SK-N-SH (cell line): ENCODE data around the gene PSMB5.

Experiments used
- EZH2phosphoT487 ChIP-seq: fragments of 200-600 bp; sonication (generic); IDR thresholded peaks from 2 replicates; pipeline ENCODE4 v1.6.1; 2017; ENCODE audit warnings: low read depth, mixed run types, mild to moderate bottlenecking, antibody characterized with exemption, moderate library complexity, borderline replicate concordance
- GATA2 ChIP-seq: sonication (generic); formaldehyde crosslinking; IDR thresholded peaks from 2 replicates; pipeline ENCODE4 v1.5.0; 2020; ENCODE audit warnings: mild to moderate bottlenecking, missing genetic modification reagents
- MEF2A ChIP-seq: IDR thresholded peaks from 2 replicates; pipeline ENCODE4 v1.4.0; 2012; ENCODE audit warnings: low read depth, borderline replicate concordance
- MXI1 ChIP-seq: IDR thresholded peaks from 2 replicates; pipeline ENCODE4 v1.6.1; 2012; ENCODE audit warnings: mild to moderate bottlenecking, low read depth, low read length, improper control_type of control experiment
- RFX5 ChIP-seq: IDR thresholded peaks from 2 replicates; pipeline ENCODE4 v1.6.1; 2012; ENCODE audit warnings: mild to moderate bottlenecking, improper control_type of control experiment, low read length
- TCF12 ChIP-seq: IDR thresholded peaks from 2 replicates; pipeline ENCODE4 v1.4.0; 2012
- YY1 ChIP-seq: IDR thresholded peaks from 2 replicates; pipeline ENCODE4 v1.4.0; 2012; ENCODE audit warnings: low read depth, mild to moderate bottlenecking
- TF ChIP-seq, protein P1 (sequence below): fragments of 200-600 bp; sonication (generic); IDR thresholded peaks from 2 replicates; pipeline ENCODE4 v1.6.1; 2017; ENCODE audit warnings: antibody characterized with exemption, mild to moderate bottlenecking, moderate library complexity
- TF ChIP-seq, protein P2 (sequence below): IDR thresholded peaks from 2 replicates; pipeline ENCODE4 v1.6.1; 2012; ENCODE audit warnings: mild to moderate bottlenecking, low read depth, low read length, moderate library complexity
- TF ChIP-seq, protein P3 (sequence below): IDR thresholded peaks from 2 replicates; pipeline ENCODE4 v1.4.0; 2012; ENCODE audit warnings: low read depth, borderline replicate concordance
- TF ChIP-seq, protein P4 (sequence below): IDR thresholded peaks from 2 replicates; pipeline ENCODE4 v1.4.0; 2012; ENCODE audit warnings: low read depth

DNA sequence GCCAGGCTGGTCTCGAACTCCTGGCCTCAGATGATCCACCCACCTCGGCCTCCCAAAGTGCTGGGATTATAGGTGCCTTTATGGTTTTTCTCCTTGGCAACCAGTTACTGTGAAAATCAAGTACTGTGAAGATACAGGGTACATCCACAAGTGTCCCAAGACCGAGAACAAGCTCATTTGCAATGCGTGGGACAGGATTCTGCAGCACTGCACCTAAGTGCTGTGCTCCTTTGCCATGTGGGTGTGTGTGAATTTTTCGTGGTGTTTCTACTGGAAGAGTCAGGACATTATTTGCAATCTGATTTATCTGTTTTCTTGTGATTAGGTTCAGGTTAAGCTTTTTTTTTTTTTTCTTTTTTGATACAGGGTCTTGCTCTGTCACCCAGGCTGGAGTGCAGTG, 17.6 kb downstream of the PSMB5 start:
- TF ChIP-seq YY1 (no peak), MXI1 (no peak), GATA2 (CRISPR knock-in tag) (no peak), RFX5 (no peak), MEF2A (no peak), EZH2phosphoT487 (no peak), TCF12 (no peak)
- TF ChIP-seq, protein P1, sequence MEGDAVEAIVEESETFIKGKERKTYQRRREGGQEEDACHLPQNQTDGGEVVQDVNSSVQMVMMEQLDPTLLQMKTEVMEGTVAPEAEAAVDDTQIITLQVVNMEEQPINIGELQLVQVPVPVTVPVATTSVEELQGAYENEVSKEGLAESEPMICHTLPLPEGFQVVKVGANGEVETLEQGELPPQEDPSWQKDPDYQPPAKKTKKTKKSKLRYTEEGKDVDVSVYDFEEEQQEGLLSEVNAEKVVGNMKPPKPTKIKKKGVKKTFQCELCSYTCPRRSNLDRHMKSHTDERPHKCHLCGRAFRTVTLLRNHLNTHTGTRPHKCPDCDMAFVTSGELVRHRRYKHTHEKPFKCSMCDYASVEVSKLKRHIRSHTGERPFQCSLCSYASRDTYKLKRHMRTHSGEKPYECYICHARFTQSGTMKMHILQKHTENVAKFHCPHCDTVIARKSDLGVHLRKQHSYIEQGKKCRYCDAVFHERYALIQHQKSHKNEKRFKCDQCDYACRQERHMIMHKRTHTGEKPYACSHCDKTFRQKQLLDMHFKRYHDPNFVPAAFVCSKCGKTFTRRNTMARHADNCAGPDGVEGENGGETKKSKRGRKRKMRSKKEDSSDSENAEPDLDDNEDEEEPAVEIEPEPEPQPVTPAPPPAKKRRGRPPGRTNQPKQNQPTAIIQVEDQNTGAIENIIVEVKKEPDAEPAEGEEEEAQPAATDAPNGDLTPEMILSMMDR = no peak
- TF ChIP-seq, protein P2, sequence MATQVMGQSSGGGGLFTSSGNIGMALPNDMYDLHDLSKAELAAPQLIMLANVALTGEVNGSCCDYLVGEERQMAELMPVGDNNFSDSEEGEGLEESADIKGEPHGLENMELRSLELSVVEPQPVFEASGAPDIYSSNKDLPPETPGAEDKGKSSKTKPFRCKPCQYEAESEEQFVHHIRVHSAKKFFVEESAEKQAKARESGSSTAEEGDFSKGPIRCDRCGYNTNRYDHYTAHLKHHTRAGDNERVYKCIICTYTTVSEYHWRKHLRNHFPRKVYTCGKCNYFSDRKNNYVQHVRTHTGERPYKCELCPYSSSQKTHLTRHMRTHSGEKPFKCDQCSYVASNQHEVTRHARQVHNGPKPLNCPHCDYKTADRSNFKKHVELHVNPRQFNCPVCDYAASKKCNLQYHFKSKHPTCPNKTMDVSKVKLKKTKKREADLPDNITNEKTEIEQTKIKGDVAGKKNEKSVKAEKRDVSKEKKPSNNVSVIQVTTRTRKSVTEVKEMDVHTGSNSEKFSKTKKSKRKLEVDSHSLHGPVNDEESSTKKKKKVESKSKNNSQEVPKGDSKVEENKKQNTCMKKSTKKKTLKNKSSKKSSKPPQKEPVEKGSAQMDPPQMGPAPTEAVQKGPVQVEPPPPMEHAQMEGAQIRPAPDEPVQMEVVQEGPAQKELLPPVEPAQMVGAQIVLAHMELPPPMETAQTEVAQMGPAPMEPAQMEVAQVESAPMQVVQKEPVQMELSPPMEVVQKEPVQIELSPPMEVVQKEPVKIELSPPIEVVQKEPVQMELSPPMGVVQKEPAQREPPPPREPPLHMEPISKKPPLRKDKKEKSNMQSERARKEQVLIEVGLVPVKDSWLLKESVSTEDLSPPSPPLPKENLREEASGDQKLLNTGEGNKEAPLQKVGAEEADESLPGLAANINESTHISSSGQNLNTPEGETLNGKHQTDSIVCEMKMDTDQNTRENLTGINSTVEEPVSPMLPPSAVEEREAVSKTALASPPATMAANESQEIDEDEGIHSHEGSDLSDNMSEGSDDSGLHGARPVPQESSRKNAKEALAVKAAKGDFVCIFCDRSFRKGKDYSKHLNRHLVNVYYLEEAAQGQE = no peak
- TF ChIP-seq, protein P3, sequence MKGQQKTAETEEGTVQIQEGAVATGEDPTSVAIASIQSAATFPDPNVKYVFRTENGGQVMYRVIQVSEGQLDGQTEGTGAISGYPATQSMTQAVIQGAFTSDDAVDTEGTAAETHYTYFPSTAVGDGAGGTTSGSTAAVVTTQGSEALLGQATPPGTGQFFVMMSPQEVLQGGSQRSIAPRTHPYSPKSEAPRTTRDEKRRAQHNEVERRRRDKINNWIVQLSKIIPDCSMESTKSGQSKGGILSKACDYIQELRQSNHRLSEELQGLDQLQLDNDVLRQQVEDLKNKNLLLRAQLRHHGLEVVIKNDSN = no peak
- TF ChIP-seq, protein P4, sequence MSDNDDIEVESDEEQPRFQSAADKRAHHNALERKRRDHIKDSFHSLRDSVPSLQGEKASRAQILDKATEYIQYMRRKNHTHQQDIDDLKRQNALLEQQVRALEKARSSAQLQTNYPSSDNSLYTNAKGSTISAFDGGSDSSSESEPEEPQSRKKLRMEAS = no peak
